Measurements from ENCODE around the gene SORBS1.

GRCh38 chr10:95295031-95295755, 266.0 kb downstream of the SORBS1 start:
- TF ChIP-seq POLR2A (IDR thresholded peaks at IDR 0.05; ENCODE audit: low read length) (no peak), GATA1 (IDR thresholded peaks at IDR 0.05; ENCODE audit: low read depth, low read length) (no peak)
